ENCODE data around the gene CALM3.
"Not testable (repeated sequence)": the region's sequence is repeated elsewhere in the genome, so short reads cannot be mapped to it uniquely, and the experiment has no call there.

CALM3 gene

DNA sequence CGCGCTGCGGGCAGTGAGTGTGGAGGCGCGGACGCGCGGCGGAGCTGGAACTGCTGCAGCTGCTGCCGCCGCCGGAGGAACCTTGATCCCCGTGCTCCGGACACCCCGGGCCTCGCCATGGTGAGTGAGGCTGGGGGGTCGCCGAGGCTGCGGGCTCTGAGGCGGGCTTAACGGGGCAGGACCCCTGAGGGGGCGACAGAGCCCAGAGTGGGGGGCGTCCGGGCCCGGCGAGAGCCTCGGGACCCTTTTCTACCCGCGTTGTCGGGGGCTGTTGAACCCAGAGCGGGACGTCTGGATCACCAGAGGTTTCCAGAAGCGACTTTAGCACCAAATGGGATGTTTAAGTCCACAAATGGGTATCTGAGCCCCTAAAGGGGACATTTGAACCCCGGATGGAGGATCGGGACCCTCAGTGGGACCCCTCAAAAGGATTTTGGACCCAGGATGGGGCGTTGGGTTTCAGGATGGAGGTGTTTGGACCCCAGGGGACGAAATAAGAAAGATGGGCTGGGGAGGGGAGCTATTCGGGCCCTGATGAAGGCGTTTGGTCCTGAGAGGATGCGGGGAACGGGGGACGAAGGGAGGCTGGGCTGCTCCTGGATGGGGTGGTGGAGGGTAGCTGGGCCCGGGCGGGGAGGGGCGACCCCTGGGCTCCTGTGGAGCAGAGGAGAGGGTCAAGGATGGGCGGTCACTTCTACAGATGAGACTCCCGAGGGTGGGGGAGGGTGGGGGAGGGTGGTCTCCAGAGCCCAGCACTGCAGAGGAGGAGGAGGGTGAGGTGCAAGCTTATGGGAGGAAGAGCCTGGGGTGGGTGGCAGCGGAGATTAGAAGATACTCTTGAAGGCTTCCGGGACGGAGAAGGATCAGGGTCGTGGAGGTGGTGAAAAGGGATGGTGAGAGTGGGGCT lies at the start of gene CALM3:
TSS of gene CALM3 (plus strand) at position 13 of the 907 bp plus-strand sequence. CDS start at position 118, 105 bp downstream.
- peaks cover 5% of the 10 kb centered on the region for H3K9me3 ChIP-seq (ENCODE audit: low read length)
- peak within 1 kb of the TSS; percentile 99 for H3K4me3 ChIP-seq (ENCODE audit: low read length)
- H2AFZ ChIP-seq (ENCODE audit: low read depth, low read length), result peak within 1 kb of the TSS; percentile 82
- no peaks in the 10 kb centered on the region for H3K27me3 ChIP-seq (ENCODE audit: insufficient read depth, low read length)
- peaks cover 18% of the 10 kb centered on the region for H3K4me1 ChIP-seq (ENCODE audit: insufficient read depth, low read length)
- H3K36me3 ChIP-seq (ENCODE audit: insufficient read depth, low read length), result peaks cover 14% of the 10 kb centered on the region

- Histone ChIP-seq H3K36me3 (ENCODE audit: insufficient read depth, low read length) (no peaks in the 10 kb centered on the region), H3K27me3 (ENCODE audit: insufficient read depth, low read length) (no peaks in the 10 kb centered on the region), H2AFZ (ENCODE audit: low read depth, low read length) (no peak overlapping the region), H3K4me1 (ENCODE audit: insufficient read depth, low read length) (no peaks in the 10 kb centered on the region), H3K9me3 (ENCODE audit: low read length) (peaks cover 2% of the 10 kb centered on the region), H3K4me3 (ENCODE audit: low read length) (no peak overlapping the region)
These were observed 48.2 kb upstream of the CALM3 start for GRCh38 chr19:46552891-46553290.

GRCh38 chr19:46554161-46554560 lies 47.0 kb upstream of the CALM3 start:
- Histone ChIP-seq H3K9me3 (ENCODE audit: low read length) (peaks cover 4% of the 10 kb centered on the region), H2AFZ (ENCODE audit: low read depth, low read length) (no peak overlapping the region), H3K36me3 (ENCODE audit: insufficient read depth, low read length) (no peaks in the 10 kb centered on the region), H3K4me3 (ENCODE audit: low read length) (no peak overlapping the region), H3K27me3 (ENCODE audit: insufficient read depth, low read length) (no peaks in the 10 kb centered on the region), H3K4me1 (ENCODE audit: insufficient read depth, low read length) (no peaks in the 10 kb centered on the region)

DNA sequence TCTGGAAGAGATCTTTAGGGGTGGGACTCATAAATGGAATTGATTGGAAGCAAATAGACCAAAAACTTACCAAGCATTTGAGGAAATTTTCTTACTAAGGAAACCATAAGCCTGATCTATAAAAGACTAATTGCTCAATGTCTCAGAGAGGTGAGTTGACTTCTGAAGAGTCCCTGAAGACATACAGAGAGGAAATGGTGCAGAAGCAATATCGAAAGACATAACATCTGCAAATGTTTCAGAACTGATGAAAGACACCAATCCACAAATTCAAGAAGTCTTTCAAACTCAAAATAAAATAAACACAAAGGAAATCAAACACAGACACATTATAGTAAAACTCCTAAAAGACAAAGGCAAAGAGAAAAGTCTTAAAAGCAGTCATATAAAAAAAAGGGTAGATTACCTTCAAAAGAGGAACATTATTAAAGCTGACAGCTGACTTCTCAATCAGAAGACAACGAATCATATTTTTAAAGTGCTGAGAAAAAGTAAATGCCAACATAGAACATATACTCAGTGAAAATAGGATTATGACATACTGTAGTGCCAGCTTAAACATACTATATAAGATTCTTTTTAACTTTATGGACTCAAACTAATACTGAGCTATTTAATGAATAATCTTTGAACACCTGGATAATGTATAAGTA lies 45.4 kb upstream of the CALM3 start:
- Histone ChIP-seq H3K9me3 (ENCODE audit: low read length) (peaks cover 6% of the 10 kb centered on the region), H3K36me3 (ENCODE audit: insufficient read depth, low read length) (no peaks in the 10 kb centered on the region), H3K4me1 (ENCODE audit: insufficient read depth, low read length) (no peaks in the 10 kb centered on the region), H3K27me3 (ENCODE audit: insufficient read depth, low read length) (no peaks in the 10 kb centered on the region), H2AFZ (ENCODE audit: low read depth, low read length) (no peak overlapping the region), H3K4me3 (ENCODE audit: low read length) (no peak overlapping the region)

DNA sequence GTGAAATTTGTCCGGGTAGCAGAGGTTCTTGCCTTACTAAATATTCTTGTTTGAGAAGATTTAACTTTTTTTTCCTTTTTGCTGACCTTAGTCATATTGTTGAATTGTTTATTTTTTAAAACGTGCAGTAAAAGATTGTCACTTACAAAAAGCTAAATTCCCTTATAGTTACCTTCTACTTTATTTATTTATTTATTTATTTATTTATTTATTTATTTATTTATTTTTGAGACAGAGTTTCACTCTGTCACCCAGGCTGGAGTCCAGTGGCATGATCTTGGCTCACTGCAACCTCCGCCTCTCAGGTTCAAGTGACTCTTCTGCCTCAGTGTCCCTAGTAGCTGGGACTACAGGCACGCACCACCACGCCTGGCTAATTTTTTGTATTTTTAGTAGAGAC lies 44.7 kb upstream of the CALM3 start:
- not testable (repeated sequence) for H2AFZ ChIP-seq (ENCODE audit: low read depth, low read length); H3K9me3 ChIP-seq (ENCODE audit: low read length); H3K27me3 ChIP-seq (ENCODE audit: insufficient read depth, low read length); H3K4me1 ChIP-seq (ENCODE audit: insufficient read depth, low read length); H3K36me3 ChIP-seq (ENCODE audit: insufficient read depth, low read length); H3K4me3 ChIP-seq (ENCODE audit: low read length)

GRCh38 chr19:46559203-46559602 lies 41.9 kb upstream of the CALM3 start:
- Histone ChIP-seq H3K36me3 (ENCODE audit: insufficient read depth, low read length) (no peaks in the 10 kb centered on the region), H3K4me3 (ENCODE audit: low read length) (no peak overlapping the region), H3K9me3 (ENCODE audit: low read length) (peaks cover 6% of the 10 kb centered on the region), H3K27me3 (ENCODE audit: insufficient read depth, low read length) (no peaks in the 10 kb centered on the region), H2AFZ (ENCODE audit: low read depth, low read length) (no peak overlapping the region), H3K4me1 (ENCODE audit: insufficient read depth, low read length) (no peaks in the 10 kb centered on the region)

DNA sequence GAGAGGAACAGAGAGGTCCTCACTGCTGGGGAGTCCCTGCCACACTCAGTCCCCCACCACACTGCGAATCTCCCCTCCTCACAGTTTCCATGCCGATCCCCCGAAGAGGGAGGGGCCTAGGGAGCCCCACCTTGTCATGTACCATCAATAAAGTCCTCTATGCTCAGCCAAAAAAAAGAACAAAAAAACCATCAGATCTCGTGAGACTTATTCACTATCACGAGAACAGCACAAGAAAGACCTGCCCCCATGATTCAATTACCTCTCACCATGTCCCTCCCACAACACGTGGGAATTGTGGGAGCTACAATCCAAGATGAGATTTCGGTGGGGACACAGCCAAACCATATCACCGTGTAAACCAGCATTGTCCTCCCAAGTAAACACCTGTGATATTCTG lies 41.5 kb upstream of the CALM3 start:
- not testable (repeated sequence) for H3K4me1 ChIP-seq (ENCODE audit: insufficient read depth, low read length); H2AFZ ChIP-seq (ENCODE audit: low read depth, low read length); H3K9me3 ChIP-seq (ENCODE audit: low read length); H3K4me3 ChIP-seq (ENCODE audit: low read length); H3K27me3 ChIP-seq (ENCODE audit: insufficient read depth, low read length); H3K36me3 ChIP-seq (ENCODE audit: insufficient read depth, low read length)

GRCh38 chr19:46564701-46565100 lies 36.4 kb upstream of the CALM3 start:
- Histone ChIP-seq H3K36me3 (ENCODE audit: insufficient read depth, low read length) (no peaks in the 10 kb centered on the region), H3K4me1 (ENCODE audit: insufficient read depth, low read length) (no peaks in the 10 kb centered on the region), H3K9me3 (ENCODE audit: low read length) (peaks cover 7% of the 10 kb centered on the region), H2AFZ (ENCODE audit: low read depth, low read length) (no peak overlapping the region), H3K4me3 (ENCODE audit: low read length) (no peak overlapping the region), H3K27me3 (ENCODE audit: insufficient read depth, low read length) (no peaks in the 10 kb centered on the region)

- Histone ChIP-seq H2AFZ (ENCODE audit: low read depth, low read length) (no peak overlapping the region), H3K4me1 (ENCODE audit: insufficient read depth, low read length) (no peaks in the 10 kb centered on the region), H3K36me3 (ENCODE audit: insufficient read depth, low read length) (no peaks in the 10 kb centered on the region), H3K9me3 (ENCODE audit: low read length) (peaks cover 2% of the 10 kb centered on the region), H3K27me3 (ENCODE audit: insufficient read depth, low read length) (no peaks in the 10 kb centered on the region), H3K4me3 (ENCODE audit: low read length) (no peak overlapping the region)
These were observed 29.6 kb upstream of the CALM3 start for GRCh38 chr19:46571495-46571894.

GRCh38 chr19:46573679-46574498 lies 27.2 kb upstream of the CALM3 start:
- H3K27me3 ChIP-seq (ENCODE audit: insufficient read depth, low read length), result no peaks in the 10 kb centered on the region
- H2AFZ ChIP-seq (ENCODE audit: low read depth, low read length), result no peak overlapping the region
- H3K9me3 ChIP-seq (ENCODE audit: low read length), result peaks cover 2% of the 10 kb centered on the region
- H3K4me3 ChIP-seq (ENCODE audit: low read length), result no peak overlapping the region
- no peaks in the 10 kb centered on the region for H3K36me3 ChIP-seq (ENCODE audit: insufficient read depth, low read length)
- peaks cover 4% of the 10 kb centered on the region for H3K4me1 ChIP-seq (ENCODE audit: insufficient read depth, low read length)

DNA sequence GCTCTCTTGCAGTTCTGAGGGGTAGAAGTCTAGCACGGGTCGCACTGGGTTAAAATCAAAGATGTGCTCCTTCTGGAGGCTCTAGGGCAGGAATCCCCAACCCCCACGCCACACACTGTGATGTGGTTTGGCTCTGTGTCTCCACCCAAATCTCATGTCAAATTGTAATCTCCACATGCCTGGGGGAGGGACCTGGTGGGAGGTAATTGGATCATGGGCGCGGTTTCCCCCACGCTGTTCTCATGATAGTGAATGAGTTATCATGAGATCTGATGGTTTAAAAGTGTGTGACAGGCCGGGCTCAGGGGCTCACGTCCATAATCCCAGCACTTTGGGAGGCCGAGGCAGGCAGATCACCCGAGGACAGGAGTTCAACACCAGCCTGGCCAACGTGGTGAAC lies 26.6 kb upstream of the CALM3 start:
- Histone ChIP-seq H3K4me1 (ENCODE audit: insufficient read depth, low read length) (peaks cover 7% of the 10 kb centered on the region), H3K36me3 (ENCODE audit: insufficient read depth, low read length) (no peaks in the 10 kb centered on the region), H2AFZ (ENCODE audit: low read depth, low read length) (no peak overlapping the region), H3K27me3 (ENCODE audit: insufficient read depth, low read length) (no peaks in the 10 kb centered on the region), H3K9me3 (ENCODE audit: low read length) (peaks cover 2% of the 10 kb centered on the region), H3K4me3 (ENCODE audit: low read length) (no peak overlapping the region)

DNA sequence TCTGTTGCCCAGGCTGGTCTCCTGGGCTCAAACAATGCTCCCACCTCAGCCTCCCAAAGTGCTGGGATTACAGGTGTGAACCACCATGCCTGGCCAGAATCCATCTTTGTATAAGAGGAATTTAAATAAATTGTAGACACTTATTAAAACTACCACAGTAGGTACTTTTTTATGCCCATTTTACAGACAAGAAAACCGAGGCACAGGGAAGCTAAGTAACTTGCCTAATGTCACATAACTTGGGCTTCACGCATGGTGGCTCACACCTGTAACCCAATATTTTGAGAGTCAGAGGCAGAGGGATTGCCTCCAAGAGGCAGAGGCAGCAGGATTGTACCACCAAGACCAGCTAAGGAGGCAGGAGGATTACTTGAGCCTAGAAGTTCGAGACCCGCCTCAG lies 22.7 kb upstream of the CALM3 start:
- Histone ChIP-seq H2AFZ (ENCODE audit: low read depth, low read length) (no peak overlapping the region), H3K36me3 (ENCODE audit: insufficient read depth, low read length) (no peaks in the 10 kb centered on the region), H3K27me3 (ENCODE audit: insufficient read depth, low read length) (no peaks in the 10 kb centered on the region)

DNA sequence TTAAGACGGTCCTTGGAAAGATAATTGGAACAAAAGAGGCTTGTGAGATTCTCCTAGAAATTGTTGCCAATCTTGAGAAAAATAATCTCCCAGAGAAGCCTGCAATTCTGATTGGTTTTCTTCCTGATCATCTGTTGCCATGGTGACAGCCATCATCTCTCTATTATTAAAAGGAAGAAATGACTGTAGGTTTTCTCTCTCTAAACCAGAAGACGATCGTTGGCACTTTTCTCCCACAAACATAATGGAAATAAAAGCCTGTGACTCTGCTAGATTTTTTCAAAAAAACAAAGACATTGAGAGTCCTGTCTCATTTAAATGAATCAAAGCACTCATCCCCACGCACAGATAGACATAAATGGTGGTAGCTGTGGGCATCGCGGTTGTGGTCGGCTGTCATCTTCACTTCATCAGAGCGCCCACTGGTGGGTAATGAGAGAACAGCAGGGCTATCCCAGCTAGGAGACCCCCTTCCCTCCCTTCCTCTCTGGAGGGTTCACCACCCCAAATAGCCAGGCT lies 21.7 kb upstream of the CALM3 start:
- Histone ChIP-seq H3K27me3 (ENCODE audit: insufficient read depth, low read length) (no peaks in the 10 kb centered on the region), H3K4me3 (ENCODE audit: low read length) (no peak overlapping the region), H3K9me3 (ENCODE audit: low read length) (no peaks in the 10 kb centered on the region), H3K4me1 (ENCODE audit: insufficient read depth, low read length) (peaks cover 7% of the 10 kb centered on the region), H2AFZ (ENCODE audit: low read depth, low read length) (no peak overlapping the region), H3K36me3 (ENCODE audit: insufficient read depth, low read length) (no peaks in the 10 kb centered on the region)

More for the DNA sequence above, 22.7 kb upstream of the CALM3 start:
- H3K4me1 ChIP-seq (ENCODE audit: insufficient read depth, low read length), result peaks cover 7% of the 10 kb centered on the region
- H3K9me3 ChIP-seq (ENCODE audit: low read length), result no peaks in the 10 kb centered on the region
- H3K4me3 ChIP-seq (ENCODE audit: low read length), result no peak overlapping the region

Data from neuron (in vitro differentiated cells).